Right ventricle myocardium superior (tissue), 1 donor: ENCODE data around the gene SLC27A2. TPM values are rescaled to one million over a fixed set of nuclear protein-coding genes. Genes with fewer than 3 reads are reported as not detected.
A peak's percentile ranks its signal among the peaks of the same experiment; 100 is the strongest.
"Not testable (repeated sequence)": the region's sequence is repeated elsewhere in the genome, so short reads cannot be mapped to it uniquely, and the experiment has no call there.

ENCODE experiments used
- ATAC-seq: fragments of 200-7000 bp; cut with Tn5 transposase; one replicate; pipeline ENCODE4 v1.9.1; 2020; ENCODE audit warnings: mild to moderate bottlenecking; ENCODE audit not compliant: poor library complexity
- DNase-seq: peaks from one replicate; pipeline ENCODE4 v3.0.0-alpha.2; 2020
- intact Hi-C: fragments of 100-400 bp; cut with DNase I; formaldehyde crosslinking; loops from one replicate; pipeline ENCODE4 v1.11.2; 2022
- long read RNA-seq: library from polyadenylated mRNA; unstranded; transcript quantifications from one replicate; pipeline ENCODE4 v2.0.0, GENCODE V29; 2021
- total RNA-seq: library from RNA; stranded (reverse); fragmentation: NEBNext Ultra II Directional; extraction: Animal tissue kit (Norgen Biotek cat#: 25700); gene quantifications from one replicate; pipeline ENCODE4 v1.2.1, GENCODE V29; 2021
- donor health status: DM: no; HTN: yes; CAD: no; lungs with severe emphysema.

SLC27A2 gene
- 0.24 TPM for total RNA-seq
- long read RNA-seq, result 0 reads

DNA sequence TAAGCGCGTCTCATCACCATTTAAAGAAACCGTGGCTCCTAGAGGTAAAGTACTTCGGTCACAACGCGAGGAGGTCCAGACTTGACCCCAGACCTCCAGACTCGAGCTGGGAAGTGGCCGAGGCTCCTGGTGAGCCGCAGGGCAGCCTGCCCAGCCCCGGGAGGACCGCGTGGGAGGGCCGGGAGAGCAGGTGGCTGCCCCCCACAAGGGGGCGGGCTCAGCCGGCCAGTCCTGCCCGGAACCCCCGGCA is at the start of gene SLC27A2:
TSS of gene SLC27A2 (plus strand) at position 228 of the 250 bp plus-strand sequence. CDS start 232 bp downstream, outside the sequence.
- intact Hi-C loops, result no loop called here
- ATAC-seq, result peak; percentile 77
- DNase-seq, result peak; percentile 49

DNA sequence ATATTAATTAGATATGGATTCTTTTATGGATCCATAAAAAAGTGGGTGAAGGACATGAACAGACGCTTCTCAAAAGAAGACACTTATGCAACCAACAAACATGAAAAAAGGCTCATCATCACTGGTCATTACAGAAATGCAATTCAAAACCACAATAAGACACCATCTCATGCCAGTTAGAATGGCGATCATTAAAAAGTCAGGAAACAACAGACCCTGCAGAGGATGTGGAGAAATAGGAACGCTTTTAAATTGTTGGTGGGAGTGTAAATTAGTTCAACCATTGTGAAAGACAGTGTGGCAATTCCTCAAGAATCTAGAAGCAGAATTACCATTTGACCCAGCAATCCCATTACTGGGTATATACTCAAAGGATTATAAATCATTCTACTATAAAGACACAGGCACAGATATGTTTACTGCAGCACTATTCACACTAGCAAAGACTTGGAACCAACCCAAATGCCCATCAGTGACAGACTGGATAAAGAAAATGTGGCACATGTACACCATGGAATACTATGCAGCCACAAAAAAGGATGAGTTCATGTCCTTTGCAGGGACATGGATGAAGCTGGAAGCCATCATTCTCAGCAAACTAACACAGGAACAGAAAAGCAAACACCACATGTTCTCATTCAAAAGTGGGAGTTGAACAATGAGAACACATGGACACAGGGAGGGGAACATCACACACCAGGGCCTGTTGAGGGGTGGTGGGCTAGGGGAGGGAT is 49.6 kb upstream of the SLC27A2 start:
- intact Hi-C loops, ATAC-seq, DNase-seq: not testable (repeated sequence)

DNA sequence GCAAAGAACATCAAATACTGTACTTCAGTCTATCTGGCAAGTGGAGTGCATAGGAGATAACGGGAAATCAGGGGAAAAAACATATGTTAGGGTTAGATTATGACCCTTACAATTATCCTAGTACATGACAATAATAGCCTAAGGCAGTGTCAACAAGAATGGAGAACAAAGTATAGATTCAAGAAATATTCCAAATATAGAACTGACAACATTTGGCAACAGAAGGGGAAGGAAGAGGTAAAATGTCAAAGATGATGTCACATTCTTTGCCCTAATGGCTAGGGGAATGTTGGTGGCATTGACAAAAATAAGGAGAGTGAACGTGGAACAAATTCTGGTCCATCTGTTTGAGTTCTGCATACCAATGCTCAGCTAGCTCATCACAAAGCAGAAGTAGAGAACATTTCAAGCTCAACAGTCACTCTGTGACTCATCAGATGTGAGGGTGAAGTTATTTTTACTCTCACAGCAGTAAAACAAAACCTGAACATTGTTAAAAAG is 47.4 kb upstream of the SLC27A2 start:
- DNase-seq (no peak), ATAC-seq (peak; percentile 74)
- intact Hi-C loops, result no loop called here

DNA sequence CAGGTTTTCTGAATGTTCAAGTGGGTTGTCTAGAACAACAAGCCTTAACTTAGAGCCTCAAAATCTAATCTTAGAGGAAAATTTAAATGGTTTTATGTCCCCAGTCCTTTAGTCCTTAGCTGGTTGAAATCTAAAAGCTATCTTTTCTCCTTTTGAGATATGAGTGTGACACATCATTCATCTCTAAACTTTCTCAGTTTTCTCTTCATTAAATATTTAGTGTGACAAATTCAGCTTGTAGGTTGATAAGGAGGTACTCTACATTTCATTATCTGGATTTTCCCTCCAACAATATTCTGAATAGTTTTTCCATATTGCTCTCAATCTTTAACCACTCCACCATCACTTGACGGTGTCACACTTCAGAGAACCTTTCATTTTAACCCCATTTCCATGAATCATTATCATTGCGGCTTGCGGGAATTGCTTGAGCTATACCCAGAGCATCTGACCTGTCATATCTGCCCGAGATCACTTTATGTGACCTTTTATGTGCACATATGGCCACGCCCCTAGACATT is 46.9 kb upstream of the SLC27A2 start:
- DNase-seq (no peak), ATAC-seq (no peak)
- intact Hi-C loops, result no loop called here

DNA sequence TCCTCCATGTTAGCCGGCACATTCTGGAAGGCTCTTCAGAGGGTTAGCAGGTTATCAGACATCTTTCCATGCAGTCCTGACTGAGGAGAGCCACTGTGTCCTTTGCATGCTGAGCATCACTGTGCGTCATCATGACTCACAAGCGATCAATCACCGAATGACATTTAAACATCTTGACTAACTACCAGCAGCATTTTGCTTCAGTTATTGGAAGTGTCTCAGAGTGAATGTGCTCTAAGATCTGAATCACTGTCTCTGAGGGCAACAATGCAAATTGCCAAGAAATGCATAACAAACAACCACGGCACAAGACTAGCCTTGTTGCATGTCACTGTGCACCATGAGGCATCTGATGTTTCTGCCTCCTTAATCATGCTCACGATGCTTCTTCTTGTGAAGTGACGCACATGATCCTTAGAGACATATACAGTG is 44.6 kb upstream of the SLC27A2 start:
- intact Hi-C loops, result no loop called here

DNA sequence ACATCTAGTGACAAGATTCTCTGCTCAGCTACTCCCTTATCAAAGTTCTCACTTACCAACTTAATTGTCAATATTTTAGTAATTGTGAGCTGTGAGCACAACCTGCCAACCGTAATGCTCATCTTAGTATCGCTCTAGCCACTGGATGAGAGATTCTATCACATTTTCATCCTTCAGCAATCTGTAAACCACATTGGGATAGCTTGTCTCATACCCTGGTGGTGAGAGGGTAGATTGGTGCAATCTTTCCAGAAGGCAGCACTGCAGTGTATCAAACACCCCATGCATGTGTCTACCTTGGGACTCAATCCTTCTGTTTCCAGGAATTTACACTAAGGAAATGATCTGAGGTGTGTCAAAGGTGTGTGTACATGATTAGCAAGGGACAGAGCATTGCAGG is 44.1 kb upstream of the SLC27A2 start:
- ATAC-seq (no peak), DNase-seq (no peak)
- intact Hi-C loops, result no loop called here

More for the DNA sequence above, 44.6 kb upstream of the SLC27A2 start:
- DNase-seq, result no peak
- ATAC-seq, result no peak

DNA sequence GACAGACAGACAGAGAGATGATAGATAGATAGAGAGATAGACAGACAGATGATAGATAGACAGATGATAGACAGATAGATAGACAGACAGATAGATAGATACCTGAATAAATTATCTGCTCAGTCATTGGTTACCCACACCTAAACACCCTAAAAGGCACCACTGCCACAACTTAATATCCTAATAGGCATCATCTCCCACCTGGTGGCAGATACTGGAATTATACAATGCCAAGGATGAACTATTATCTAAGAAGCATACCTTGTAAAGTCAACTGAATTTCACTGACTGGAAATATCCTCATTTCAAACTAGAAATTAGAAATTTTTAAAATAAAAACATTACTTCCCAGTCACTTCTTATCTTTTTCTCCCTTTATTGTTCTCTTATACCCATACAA is 43.6 kb upstream of the SLC27A2 start:
- ATAC-seq (no peak), DNase-seq (no peak)
- intact Hi-C loops, result no loop called here

DNA sequence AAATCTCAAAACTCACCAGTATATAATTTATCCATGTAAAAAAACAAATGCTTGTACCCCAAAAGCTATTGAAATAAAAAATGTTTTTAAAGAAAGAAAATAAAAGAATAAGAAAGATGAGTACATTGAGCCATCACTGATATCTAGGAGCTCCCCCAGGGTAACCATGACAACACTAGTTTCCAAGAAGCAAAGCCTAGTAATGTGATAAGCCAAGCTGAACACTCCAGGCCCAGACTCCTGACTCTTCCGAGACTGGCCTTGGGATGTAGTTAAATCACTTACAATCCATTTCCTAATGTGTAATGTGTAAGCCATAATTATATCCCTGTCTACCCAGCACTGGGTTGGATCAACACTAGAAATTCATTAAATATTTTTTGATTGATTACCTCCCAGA is 41.9 kb upstream of the SLC27A2 start:
- ATAC-seq (no peak), DNase-seq (no peak)
- intact Hi-C loops, result loop anchor here (10.0 kb wide), 1 partner anchor 905 kb away; no protein-coding TSS in a partner anchor

DNA sequence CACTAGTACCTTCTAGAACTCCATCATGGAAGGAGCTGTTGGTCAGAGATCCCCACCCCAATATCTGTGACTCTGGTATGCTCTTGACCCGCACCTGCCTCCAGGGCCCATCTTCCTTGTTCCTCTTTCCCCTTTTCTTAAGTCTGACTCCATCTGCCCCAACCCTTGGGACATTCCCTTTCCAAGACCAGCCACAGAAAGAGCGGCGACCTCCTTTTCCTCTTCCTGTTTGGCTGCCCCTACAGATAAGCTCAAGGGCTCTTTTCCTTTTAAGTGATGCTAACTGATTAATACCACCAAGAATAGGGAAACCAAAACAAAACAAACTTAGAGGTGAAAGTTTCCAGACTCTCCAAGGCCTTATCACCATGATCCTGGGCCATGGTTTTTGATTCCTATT is 41.0 kb upstream of the SLC27A2 start:
- ATAC-seq (no peak), DNase-seq (no peak)
- intact Hi-C loops, result loop anchor here (10.0 kb wide), 1 partner anchor 906 kb away; no protein-coding TSS in a partner anchor

DNA sequence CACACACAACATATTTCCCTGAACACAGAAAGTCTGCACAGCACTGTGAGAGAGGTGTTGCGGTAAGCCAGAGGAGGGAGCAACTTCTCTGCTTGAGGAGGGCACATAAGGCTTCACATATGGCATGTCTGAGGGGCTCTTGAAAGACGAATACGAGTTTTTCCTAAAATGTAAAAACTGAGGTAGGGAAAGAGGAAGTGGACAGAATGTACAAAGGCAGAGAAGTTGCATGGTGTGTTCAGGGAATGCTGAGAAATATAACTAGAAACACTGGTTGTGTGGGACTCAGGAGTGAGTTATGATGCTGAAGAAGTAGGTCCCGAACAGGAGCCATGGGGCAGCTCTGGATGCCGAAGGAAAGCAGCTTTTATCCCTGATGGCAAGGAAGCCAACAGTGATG is 40.1 kb upstream of the SLC27A2 start:
- ATAC-seq, result no peak
- DNase-seq, result no peak
- intact Hi-C loops, result loop anchor here (10.0 kb wide), 1 partner anchor 907 kb away; no protein-coding TSS in a partner anchor

DNA sequence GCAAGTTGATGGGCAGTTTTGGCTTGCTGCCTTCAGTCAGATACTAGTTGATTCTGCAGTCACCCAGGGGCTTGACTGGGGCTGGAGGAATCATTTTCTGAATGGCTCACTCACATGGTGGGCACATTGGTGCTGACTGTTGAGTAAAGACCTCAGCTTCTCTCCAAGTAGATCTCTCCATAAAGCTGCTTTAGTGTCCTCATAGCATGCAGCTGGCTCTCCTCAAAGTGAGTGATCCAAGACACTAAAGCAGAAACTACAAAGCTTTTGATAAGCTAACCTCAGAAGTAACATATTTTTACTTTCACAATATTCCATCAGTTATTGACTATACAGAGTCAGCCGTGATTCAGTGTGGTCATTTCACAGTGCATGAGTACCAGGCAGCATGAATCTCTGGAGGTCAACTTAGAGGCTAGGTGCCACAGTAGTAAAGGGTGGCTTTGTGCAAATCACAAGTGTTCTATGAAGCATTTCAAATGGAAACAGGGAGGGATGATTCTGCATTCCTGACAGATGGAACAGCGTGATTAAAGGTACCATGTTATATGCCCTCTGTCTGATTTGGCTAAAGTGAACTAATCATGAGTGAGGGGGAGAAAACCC is 38.6 kb upstream of the SLC27A2 start:
- ATAC-seq, result no peak
- intact Hi-C loops, result loop anchor here (10.0 kb wide), 1 partner anchor 909 kb away; no protein-coding TSS in a partner anchor
- no peak for DNase-seq

DNA sequence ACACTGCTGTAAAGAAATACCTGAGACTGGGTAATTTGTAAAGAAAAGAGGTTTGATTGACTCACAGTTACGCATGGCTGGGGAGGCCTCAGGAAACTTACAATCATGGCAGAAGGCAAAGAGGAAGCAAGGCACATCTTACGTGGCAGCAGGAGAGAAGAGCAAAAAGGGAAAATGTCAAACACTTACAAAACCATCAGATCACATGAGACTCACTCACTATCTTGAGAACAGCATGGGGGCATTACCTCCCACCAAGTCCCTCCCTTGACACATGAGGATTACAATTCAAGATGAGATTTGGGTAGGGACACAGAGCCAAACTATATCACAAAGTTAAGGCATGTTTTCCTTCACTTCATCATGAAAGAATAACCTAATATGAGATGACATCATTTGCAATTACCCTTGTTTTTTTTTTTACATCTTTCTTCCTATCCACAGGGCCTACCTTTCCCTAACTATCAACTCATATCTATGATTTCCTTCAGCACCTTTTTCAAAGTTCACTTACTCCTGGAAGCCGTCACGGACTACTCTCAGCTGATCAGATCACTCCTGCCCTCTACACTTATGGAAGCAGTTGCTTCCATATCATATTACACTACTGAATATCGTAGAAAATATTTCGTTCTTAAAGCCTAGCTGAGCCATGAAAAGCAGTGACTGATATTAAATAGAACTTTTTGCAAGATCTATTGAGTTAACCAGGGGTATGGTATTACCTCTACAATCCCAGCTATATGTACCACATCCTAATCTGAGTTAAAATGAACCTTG is 37.5 kb upstream of the SLC27A2 start:
- DNase-seq (no peak), ATAC-seq (no peak)
- intact Hi-C loops, result loop anchor here (5.0 to 10.0 kb wide), 2 partner anchors 910 to 1282 kb away; no protein-coding TSS in a partner anchor

DNA sequence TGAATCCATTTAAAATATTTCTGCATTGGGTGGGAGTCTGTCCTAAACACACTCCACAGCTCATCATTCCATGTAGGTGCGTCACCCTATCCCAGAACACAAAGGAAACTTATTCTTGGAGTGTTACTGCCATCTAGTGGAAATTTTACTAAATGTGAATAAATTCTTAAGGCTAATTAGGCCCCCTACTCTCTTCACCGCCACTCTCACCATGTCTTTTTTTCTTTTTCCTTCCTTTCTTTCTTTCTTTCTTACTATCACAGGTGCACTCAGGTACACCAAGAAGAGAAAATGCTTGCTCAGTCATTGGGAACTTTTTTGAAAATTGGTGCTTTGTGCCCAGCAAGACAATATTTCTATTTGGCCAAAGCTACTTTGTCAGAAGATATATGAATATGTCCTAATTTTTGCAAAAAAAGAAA is 36.5 kb upstream of the SLC27A2 start:
- DNase-seq (no peak), ATAC-seq (peak; percentile 83)
- intact Hi-C loops, result loop anchor here (5.0 to 10.0 kb wide), 2 partner anchors 911 to 1283 kb away; no protein-coding TSS in a partner anchor

DNA sequence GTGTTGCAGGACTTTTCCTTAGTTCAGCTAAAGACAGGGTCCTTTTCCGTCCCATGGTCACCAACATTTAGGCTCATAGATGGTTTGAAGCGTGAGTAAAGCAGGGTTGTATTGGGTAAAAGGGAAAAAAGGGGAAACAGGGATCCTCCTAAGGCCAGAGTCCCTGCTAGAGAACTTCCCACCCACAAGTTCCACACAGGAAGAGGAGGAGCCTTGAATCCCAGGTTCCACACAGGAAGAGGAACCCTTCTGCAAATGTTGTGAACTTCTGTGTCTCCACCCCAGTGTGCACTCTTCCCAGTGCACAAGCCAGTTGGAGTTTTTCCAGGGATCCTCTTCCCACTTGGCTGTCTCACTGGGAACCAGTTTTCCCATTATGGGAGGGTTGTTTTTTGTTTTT is 35.4 kb upstream of the SLC27A2 start:
- intact Hi-C loops, result loop anchor here (5.0 to 10.0 kb wide), 2 partner anchors 912 to 1284 kb away; no protein-coding TSS in a partner anchor
- ATAC-seq (peak; percentile 51), DNase-seq (no peak)

DNA sequence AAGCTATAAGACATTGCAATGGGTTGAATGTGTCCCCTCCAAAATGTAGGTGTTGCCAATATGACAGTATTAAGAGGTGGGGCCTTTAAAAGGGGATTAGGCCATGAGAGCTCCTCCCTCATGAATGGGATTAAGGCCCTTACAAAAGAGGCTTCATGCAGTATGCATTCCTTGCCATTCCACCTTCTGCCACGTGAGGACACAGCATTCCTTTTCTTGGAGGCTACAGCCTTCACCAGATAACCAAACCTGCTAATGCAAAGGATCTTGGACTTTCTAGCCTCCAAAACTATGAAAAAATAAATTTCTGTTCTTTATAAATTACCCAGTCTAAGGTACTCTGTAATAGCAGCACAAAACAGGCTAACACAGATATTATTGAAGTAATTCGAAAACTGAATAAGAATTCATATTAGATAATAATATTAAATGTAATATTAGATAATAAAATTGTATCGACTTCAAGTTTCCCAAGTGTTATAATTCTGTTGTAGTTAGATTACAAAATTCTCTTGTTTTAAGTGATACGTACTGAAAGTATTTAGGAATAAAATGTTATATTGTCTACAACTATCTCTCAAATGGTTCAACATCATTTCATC is 33.5 kb upstream of the SLC27A2 start:
- ATAC-seq, result no peak
- no peak for DNase-seq
- intact Hi-C loops, result loop anchor here (5.0 to 10.0 kb wide), 2 partner anchors 914 to 1286 kb away; no protein-coding TSS in a partner anchor

DNA sequence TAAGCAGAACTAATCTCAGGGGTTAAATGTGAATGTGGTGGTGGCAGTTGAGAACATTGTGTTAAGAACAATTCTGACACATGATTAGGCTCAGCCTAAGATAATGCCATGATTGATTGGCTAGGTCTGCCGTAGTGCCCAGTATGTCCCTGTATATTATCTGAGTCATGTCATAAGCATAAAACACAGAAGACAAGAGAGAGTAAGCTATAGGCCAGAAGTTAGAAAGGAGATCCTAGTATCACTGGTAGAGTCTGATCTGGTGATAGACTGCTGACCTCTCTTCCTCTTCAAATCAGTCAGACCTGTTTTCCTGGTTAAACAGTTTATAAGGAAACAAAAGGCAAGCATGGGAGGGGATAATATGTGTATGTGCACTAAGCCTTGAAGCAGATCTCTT is 32.9 kb upstream of the SLC27A2 start:
- ATAC-seq (no peak), DNase-seq (no peak)
- intact Hi-C loops, result loop anchor here (5.0 to 10.0 kb wide), 2 partner anchors 914 to 1287 kb away; no protein-coding TSS in a partner anchor

DNA sequence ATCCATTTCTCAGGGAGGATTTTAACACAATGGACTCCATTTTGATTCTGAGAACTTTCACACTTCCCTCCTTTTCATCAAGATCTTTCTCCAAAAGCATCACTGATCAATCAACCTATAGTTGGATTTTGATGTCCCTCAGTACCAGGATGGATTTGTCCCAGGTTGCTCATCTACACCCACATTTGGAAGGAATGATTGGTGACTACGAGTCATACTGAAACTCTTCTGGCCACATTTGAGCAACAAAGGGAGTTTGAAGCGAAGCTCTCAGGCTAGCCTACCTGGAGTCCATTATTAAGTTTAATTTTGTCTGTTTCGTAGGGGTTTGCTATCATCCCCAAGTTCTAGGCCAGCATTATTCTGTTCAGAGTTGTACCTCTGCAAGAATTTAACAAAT is 31.6 kb upstream of the SLC27A2 start:
- no peak for ATAC-seq
- intact Hi-C loops, result no loop called here
- DNase-seq, result no peak

DNA sequence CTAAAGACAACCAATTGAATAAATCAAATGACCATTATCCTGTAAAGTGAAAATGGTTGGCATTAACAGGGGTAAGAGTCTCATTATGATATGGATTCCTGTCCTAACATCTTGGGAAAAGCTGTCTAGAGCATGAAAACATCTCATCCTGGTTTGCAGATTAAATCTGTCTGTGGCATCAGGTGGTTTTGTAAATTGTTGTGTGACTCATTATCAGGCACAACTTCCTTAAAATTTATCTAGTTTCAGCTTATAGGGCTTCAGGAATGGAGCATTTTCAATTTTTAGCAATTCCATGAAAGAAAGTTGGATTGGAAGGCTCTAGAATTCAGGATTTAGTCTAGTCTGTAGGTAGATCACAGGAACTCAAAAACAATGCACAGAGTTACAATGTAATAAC is 31.1 kb upstream of the SLC27A2 start:
- intact Hi-C loops, result no loop called here
- no peak for DNase-seq
- ATAC-seq, result no peak
